Measurements from ENCODE around the gene INPP5K.

DNA sequence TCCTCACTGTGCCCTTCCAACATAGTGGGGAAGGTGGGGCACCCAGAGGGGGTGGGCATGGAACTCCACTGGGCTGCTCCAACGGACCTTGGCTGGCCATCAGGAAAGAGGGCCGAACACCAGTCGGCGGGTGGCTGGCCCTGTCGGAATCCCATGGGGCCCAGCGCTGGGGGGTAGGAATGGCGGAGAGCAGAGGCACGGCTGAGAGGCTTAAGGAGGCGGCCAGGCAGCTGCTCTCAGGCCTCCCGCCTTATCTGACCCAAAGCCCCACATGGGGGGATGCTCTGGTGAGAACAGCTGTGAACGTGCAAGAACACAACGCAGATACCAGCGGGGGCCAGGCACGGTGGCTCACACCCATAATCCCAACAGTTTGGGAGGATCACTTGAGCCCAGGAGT, 19.5 kb downstream of the INPP5K start:
- TF ChIP-seq EP300 (IDR thresholded peaks at IDR 0.05) (no peak), POLR2A (IDR thresholded peaks at IDR 0.05) (no peak)
- TF ChIP-seq, protein P1, sequence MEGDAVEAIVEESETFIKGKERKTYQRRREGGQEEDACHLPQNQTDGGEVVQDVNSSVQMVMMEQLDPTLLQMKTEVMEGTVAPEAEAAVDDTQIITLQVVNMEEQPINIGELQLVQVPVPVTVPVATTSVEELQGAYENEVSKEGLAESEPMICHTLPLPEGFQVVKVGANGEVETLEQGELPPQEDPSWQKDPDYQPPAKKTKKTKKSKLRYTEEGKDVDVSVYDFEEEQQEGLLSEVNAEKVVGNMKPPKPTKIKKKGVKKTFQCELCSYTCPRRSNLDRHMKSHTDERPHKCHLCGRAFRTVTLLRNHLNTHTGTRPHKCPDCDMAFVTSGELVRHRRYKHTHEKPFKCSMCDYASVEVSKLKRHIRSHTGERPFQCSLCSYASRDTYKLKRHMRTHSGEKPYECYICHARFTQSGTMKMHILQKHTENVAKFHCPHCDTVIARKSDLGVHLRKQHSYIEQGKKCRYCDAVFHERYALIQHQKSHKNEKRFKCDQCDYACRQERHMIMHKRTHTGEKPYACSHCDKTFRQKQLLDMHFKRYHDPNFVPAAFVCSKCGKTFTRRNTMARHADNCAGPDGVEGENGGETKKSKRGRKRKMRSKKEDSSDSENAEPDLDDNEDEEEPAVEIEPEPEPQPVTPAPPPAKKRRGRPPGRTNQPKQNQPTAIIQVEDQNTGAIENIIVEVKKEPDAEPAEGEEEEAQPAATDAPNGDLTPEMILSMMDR (IDR thresholded peaks at IDR 0.05): no peak
